Mesodermal cell (in vitro differentiated cells): ENCODE data around the gene RNF39.
A peak's percentile ranks its signal among the peaks of the same experiment; 100 is the strongest.

Experiments used
- H3K27ac ChIP-seq: 2 replicates; pipeline ENCODE4 v1.7.0; 2013; ENCODE audit warnings: mild to moderate bottlenecking, low read depth, low read length, moderate library complexity; ENCODE audit not compliant: severe bottlenecking
- H3K36me3 ChIP-seq: 2 replicates; pipeline ENCODE4 v1.7.1; 2013; ENCODE audit warnings: mild to moderate bottlenecking, low read length, moderate library complexity; ENCODE audit not compliant: control insufficient read depth, insufficient read depth
- H3K4me1 ChIP-seq: one replicate; pipeline ENCODE4 v1.7.1; 2013; ENCODE audit warnings: mild to moderate bottlenecking, low read length; ENCODE audit not compliant: insufficient read depth, control insufficient read depth, poor library complexity, severe bottlenecking
- H3K4me3 ChIP-seq: 2 replicates; pipeline ENCODE4 v1.7.0; 2013; ENCODE audit warnings: low read length, control low read depth, mild to moderate bottlenecking; ENCODE audit not compliant: insufficient read depth, poor library complexity, severe bottlenecking; ENCODE audit errors: extremely low read depth
- H3K9me3 ChIP-seq: 2 replicates; pipeline ENCODE4 v1.7.1; 2013; ENCODE audit warnings: mild to moderate bottlenecking, low read length, moderate library complexity; ENCODE audit not compliant: control insufficient read depth
- WGBS, 2 experiments: methylation state at CpG; one replicate each; pipeline ENCODE4 v1.1.5; 2013; ENCODE audit warnings: missing lambda C conversion rate in 2 of 2; ENCODE audit not compliant: insufficient coverage in 2 of 2; 5-methylcytosine and 5-hydroxymethylcytosine counted together

RNF39 gene

GRCh38 chr6:30071081-30071818 lies 4.3 kb downstream of the RNF39 start:
- H3K27ac ChIP-seq, result no peak overlapping the region
- WGBS, 2 experiments, result 25 to 29% methylated on average over 48 to 60 of the region's 68 CpGs

GRCh38 chr6:30067460-30068139 lies 8.0 kb downstream of the RNF39 start:
- H3K27ac ChIP-seq, result peak overlapping the region; percentile 84
- peaks cover 7% of the 10 kb centered on the region for H3K4me1 ChIP-seq
- WGBS, 2 experiments, result 0 to 2% methylated on average over 1 to 6 of the region's 8 CpGs

More at GRCh38 chr6:30071081-30071818, 4.3 kb downstream of the RNF39 start:
- peaks cover 15% of the 10 kb centered on the region for H3K36me3 ChIP-seq
- no peaks in the 10 kb centered on the region for H3K9me3 ChIP-seq
- no peak overlapping the region for H3K4me3 ChIP-seq
- peaks cover 5% of the 10 kb centered on the region for H3K4me1 ChIP-seq

GRCh38 chr6:30066577-30067459 lies 8.8 kb downstream of the RNF39 start, which contains the start of gene PPP1R11:
Gene PPP1R11 (plus strand): TSS chr6:30067198. CDS start chr6:30067411, 213 bp downstream.
- Histone ChIP-seq H3K9me3 (no peaks in the 10 kb centered on the region), H3K4me1 (peaks cover 12% of the 10 kb centered on the region), H3K36me3 (peaks cover 27% of the 10 kb centered on the region), H3K4me3 (peak within 1 kb of the TSS; percentile 53), H3K27ac (peak within 1 kb of the TSS; percentile 84)
- WGBS, 2 experiments, result 1 to 4% methylated on average over 31 to 32 of the region's 46 CpGs

More at GRCh38 chr6:30067460-30068139, 8.0 kb downstream of the RNF39 start:
- Histone ChIP-seq H3K9me3 (no peaks in the 10 kb centered on the region), H3K36me3 (peaks cover 27% of the 10 kb centered on the region), H3K4me3 (peak overlapping the region; percentile 53)

GRCh38 chr6:30066082-30066481 lies 9.5 kb downstream of the RNF39 start:
- Histone ChIP-seq H3K9me3 (no peaks in the 10 kb centered on the region), H3K4me3 (peak overlapping the region; percentile 53), H3K36me3 (peaks cover 27% of the 10 kb centered on the region), H3K4me1 (peaks cover 12% of the 10 kb centered on the region), H3K27ac (peak overlapping the region; percentile 84)
- 66 to 88% methylated on average over 2 of the region's 4 CpGs for WGBS, 2 experiments

GRCh38 chr6:30063315-30063714 lies 12.3 kb downstream of the RNF39 start:
- Histone ChIP-seq H3K9me3 (no peaks in the 10 kb centered on the region), H3K36me3 (peaks cover 12% of the 10 kb centered on the region), H3K27ac (no peak overlapping the region), H3K4me3 (no peak overlapping the region), H3K4me1 (peaks cover 16% of the 10 kb centered on the region)
- 100% methylated on average over 1 of the region's 2 CpGs for WGBS, 2 experiments

DNA sequence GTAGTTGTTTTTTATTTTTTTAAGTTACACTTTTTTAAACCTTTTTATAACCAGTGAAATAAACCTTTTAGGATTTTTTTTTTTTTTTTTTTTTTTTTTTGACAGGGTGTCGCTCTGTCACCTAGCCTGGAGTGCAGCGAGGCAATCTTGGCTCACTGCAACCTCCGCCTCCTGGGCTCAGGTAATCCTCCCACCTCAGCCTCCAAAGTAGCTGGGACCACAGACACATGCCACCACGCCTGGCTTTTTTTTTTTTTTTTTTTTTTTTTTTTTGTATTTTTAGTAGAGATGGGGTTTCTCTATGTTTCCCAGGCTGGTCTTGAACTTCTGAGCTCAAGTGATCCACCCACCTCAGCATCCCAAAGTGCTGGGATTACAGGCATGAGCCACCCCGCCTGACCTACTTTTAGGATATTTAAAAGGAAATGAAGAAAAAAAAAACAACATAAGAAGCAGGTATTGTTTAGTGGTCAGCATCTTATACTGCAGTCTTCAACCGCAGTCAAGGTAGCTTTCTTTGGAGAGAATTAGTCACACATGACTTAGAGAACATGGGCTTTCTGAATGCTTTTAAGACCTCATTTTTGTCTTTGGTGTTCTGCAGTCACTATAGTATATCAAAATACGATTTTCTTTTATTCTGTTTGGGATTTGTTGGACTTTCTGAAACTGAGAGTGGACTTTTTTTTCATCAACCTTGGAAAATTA lies 12.9 kb downstream of the RNF39 start:
- WGBS, 2 experiments, result 100% methylated on average over 1 of the region's 7 CpGs; no CpG with 5 or more reads in 1 of the 2 experiments
- Histone ChIP-seq H3K27ac (no peak overlapping the region), H3K4me3 (peak overlapping the region; percentile 96), H3K4me1 (peaks cover 16% of the 10 kb centered on the region), H3K9me3 (no peaks in the 10 kb centered on the region), H3K36me3 (peaks cover 12% of the 10 kb centered on the region)

GRCh38 chr6:30061858-30062458 lies 13.6 kb downstream of the RNF39 start:
- H3K27ac ChIP-seq, result peak overlapping the region; percentile 81
- peak overlapping the region; percentile 96 for H3K4me3 ChIP-seq
- peaks cover 12% of the 10 kb centered on the region for H3K36me3 ChIP-seq
- 56 to 69% methylated on average over 6 to 11 of the region's 13 CpGs for WGBS, 2 experiments
- H3K9me3 ChIP-seq, result no peaks in the 10 kb centered on the region
- H3K4me1 ChIP-seq, result peaks cover 16% of the 10 kb centered on the region

- 0 to 2% methylated on average over 40 to 43 of the region's 48 CpGs for WGBS, 2 experiments
- Histone ChIP-seq H3K9me3 (no peaks in the 10 kb centered on the region), H3K4me3 (peak within 1 kb of the TSS; percentile 96), H3K27ac (peak within 1 kb of the TSS; percentile 81), H3K4me1 (peaks cover 15% of the 10 kb centered on the region), H3K36me3 (peaks cover 12% of the 10 kb centered on the region)
Measured at GRCh38 chr6:30061092-30061857, 14.3 kb downstream of the RNF39 start, which contains the start of gene POLR1H. Gene POLR1H (plus strand): TSS chr6:30061265. CDS start chr6:30061525, 260 bp downstream.

DNA sequence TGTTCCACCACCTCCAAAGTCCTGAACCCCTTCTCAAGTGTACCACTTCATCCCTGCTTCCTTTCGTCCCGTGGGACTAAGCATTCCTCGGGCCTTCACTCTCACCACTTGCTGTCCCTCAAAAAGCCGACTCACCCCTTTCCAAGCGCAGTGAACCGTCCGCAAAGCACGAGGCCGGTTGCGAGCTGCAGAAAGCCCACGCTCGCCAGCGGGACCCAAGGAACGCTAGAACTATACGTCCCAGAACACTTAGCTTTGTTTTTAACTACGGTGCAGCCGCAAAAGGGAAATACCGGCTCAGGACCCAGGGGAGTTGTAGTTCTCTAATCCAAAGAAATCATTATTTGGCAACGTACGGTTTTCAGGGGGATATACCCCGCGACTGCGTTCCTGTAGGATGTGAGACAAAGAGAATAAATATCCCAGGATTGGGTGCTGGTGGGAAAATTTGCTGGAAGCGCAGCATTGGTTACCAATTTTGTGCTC lies 14.9 kb downstream of the RNF39 start:
- Histone ChIP-seq H3K9me3 (no peaks in the 10 kb centered on the region), H3K27ac (peak overlapping the region; percentile 81), H3K4me3 (peak overlapping the region; percentile 96), H3K36me3 (peaks cover 12% of the 10 kb centered on the region), H3K4me1 (peaks cover 9% of the 10 kb centered on the region)
- WGBS, 2 experiments, result 0% methylated on average over 19 to 20 of the region's 24 CpGs
